Adrenal gland (tissue), 5 donors: ENCODE data around the gene PRPH.

Experiments
- CTCF ChIP-seq, 6 experiments: fragments of 450-650 bp in 4 of 6; fragments of 200-600 bp in 2 of 6; sonication (generic) in 1 of 6; IDR thresholded peaks; 1 replicate in 5 of 6; 2 replicates in 1 of 6; pipeline versions ENCODE4 v1.5.1 to v1.8.0; 2016 to 2021; ENCODE audit warnings: antibody characterized with exemption in 6 of 6, mild to moderate bottlenecking in 2 of 6, moderate library complexity in 1 of 6
- POLR2A ChIP-seq, 2 donors: fragments of 450-650 bp; IDR thresholded peaks; one replicate each; pipeline ENCODE4 v1.6.1; 2017; ENCODE audit warnings: antibody characterized with exemption in 2 of 2, mild to moderate bottlenecking in 2 of 2, moderate library complexity in 1 of 2
- donor health status: DM: no; HTN: no; CAD: no.

DNA sequence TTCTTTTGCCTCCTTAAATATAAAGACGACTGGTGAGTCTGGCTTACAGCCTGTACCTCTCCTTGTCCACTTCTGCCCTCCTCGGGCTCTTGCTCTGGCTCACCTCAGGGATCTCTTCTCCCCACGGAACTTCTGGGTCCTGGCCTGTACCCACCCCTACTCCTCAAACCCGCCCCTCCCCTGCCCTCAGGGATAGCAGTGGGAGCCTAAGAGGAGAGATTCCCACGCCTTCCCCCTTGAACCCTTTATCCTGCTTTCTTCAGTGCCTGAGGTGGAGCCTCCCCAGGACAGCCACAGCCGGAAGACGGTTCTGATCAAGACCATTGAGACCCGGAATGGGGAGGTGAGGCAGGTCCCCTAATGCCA is 2.7 kb downstream of the PRPH start:
- TF ChIP-seq POLR2A (IDR thresholded peaks at IDR 0.05) (no peak), CTCF (IDR thresholded peaks at IDR 0.05) (no peak)
